H1 (cell line): ENCODE data around the gene TTC6. TPM values are rescaled to one million over a fixed set of nuclear protein-coding genes. Genes with fewer than 3 reads are reported as not detected.

ENCODE experiments used
- CTCF ChIA-PET: fragments of 300-600 bp; sonication (Branson Sonifier 250); formaldehyde crosslinking; loops from one replicate; lab custom pipeline; 2021; ENCODE audit not compliant: partially characterized antibody; lab: Charles Lee
- POLR2A ChIA-PET: fragments of 300-600 bp; sonication (Branson Sonifier 250); formaldehyde crosslinking; loops from one replicate; lab custom pipeline; 2021; ENCODE audit warnings: inconsistent platforms; ENCODE audit not compliant: partially characterized antibody; lab: Charles Lee
- DNase-seq, 2 experiments: peaks; one replicate each; pipeline versions ENCODE4 v3.0.0 to v3.0.0-alpha.2; 2010 to 2022; ENCODE audit warnings: low spot score in 2 of 2, low read depth in 1 of 2, mixed read lengths in 1 of 2
- FAIRE-seq: peaks from 2 replicates; lab custom pipeline; 2011; peaks lifted over from hg19 to GRCh38; lab: Jason Lieb, UNC
- H2AFZ ChIP-seq: 2 replicates; pipeline ENCODE4 v1.8.1; 2012; ENCODE audit warnings: low read length, inconsistent platforms
- H2AK5ac ChIP-seq: 2 replicates; pipeline ENCODE4 v1.6.1; 2013; ENCODE audit warnings: low read depth, low read length
- H2BK120ac ChIP-seq: replicated peaks from 2 replicates; pipeline ENCODE3; 2013; ENCODE audit warnings: low read depth, low read length, inconsistent platforms
- H2BK12ac ChIP-seq: 2 replicates; pipeline ENCODE4 v1.6.1; 2013; ENCODE audit warnings: low read depth, low read length
- H2BK15ac ChIP-seq: 2 replicates; pipeline ENCODE4 v1.6.1; 2013; ENCODE audit warnings: low read length
- H2BK20ac ChIP-seq: 2 replicates; pipeline ENCODE4 v1.6.1; 2013; ENCODE audit warnings: low read length
- H2BK5ac ChIP-seq: 2 replicates; pipeline ENCODE4 v1.6.1; 2013; ENCODE audit warnings: low read depth, low read length
- H3K14ac ChIP-seq: 2 replicates; pipeline ENCODE4 v1.6.1; 2013; ENCODE audit warnings: inconsistent platforms; ENCODE audit not compliant: insufficient read length
- H3K18ac ChIP-seq: 2 replicates; pipeline ENCODE4 v1.6.1; 2013; ENCODE audit warnings: low read length; ENCODE audit errors: extremely low read depth
- H3K23ac ChIP-seq: 2 replicates; pipeline ENCODE4 v1.6.1; 2013; ENCODE audit warnings: inconsistent platforms; ENCODE audit not compliant: insufficient read length
- H3K23me2 ChIP-seq: 2 replicates; pipeline ENCODE4 v1.6.1; 2013; ENCODE audit warnings: low read depth, low read length
- H3K27ac ChIP-seq: 2 replicates; pipeline ENCODE4 v1.6.1; 2011; ENCODE audit warnings: low read depth, low read length, inconsistent platforms
- H3K27me3 ChIP-seq, 4 experiments: replicated peaks in 1 of 4; 1 replicate in 1 of 4; 2 replicates in 3 of 4; pipeline versions ENCODE4 v1.6.1 to v1.8.1; 2011 to 2013; ENCODE audit warnings: low read length in 3 of 4, mild to moderate bottlenecking in 3 of 4, inconsistent platforms in 2 of 4, mixed read lengths in 2 of 4, moderate library complexity in 1 of 4; ENCODE audit not compliant: control insufficient read depth in 3 of 4, insufficient read depth in 3 of 4; ENCODE audit errors: extremely low read depth in 1 of 4
- H3K36me3 ChIP-seq, 4 experiments: 2 replicates each; pipeline versions ENCODE4 v1.6.1 to v1.8.1; 2011 to 2013; ENCODE audit warnings: mild to moderate bottlenecking in 4 of 4, low read length in 3 of 4, moderate library complexity in 2 of 4, control low read depth in 1 of 4, inconsistent platforms in 1 of 4; ENCODE audit not compliant: insufficient read depth in 4 of 4, control insufficient read depth in 2 of 4
- H3K4ac ChIP-seq: replicated peaks from 2 replicates; pipeline ENCODE3; 2013; ENCODE audit warnings: low read length, low read depth, mixed read lengths, inconsistent platforms; ENCODE audit not compliant: insufficient read length
- H3K4me1 ChIP-seq, 4 experiments: replicated peaks in 1 of 4; 1 replicate in 1 of 4; 2 replicates in 3 of 4; pipeline versions ENCODE4 v1.6.1 to v1.8.1; 2011 to 2013; ENCODE audit warnings: low read length in 3 of 4, inconsistent platforms in 2 of 4, mixed read lengths in 1 of 4; ENCODE audit not compliant: insufficient read depth in 4 of 4, control insufficient read depth in 3 of 4
- H3K4me2 ChIP-seq, 2 experiments: 2 replicates each; pipeline versions ENCODE4 v1.6.1 to v1.8.1; 2011 to 2013; ENCODE audit warnings: low read depth in 2 of 2, low read length in 2 of 2, control low read depth in 1 of 2, inconsistent platforms in 1 of 2, mild to moderate bottlenecking in 1 of 2; ENCODE audit not compliant: insufficient read depth in 1 of 2
- H3K4me3 ChIP-seq, 4 experiments: fragments of 200-600, 300-600 bp in 1 of 4; sonication (generic), shearing (Covaris generic), sonication (Bioruptor Twin) in 1 of 4; 2 replicates each; pipeline versions ENCODE4 v1.5.1 to v1.8.1; 2011 to 2016; ENCODE audit warnings: low read length in 4 of 4, low read depth in 3 of 4, control low read depth in 2 of 4, inconsistent platforms in 2 of 4, mild to moderate bottlenecking in 2 of 4, mixed read lengths in 1 of 4, moderate library complexity in 1 of 4; ENCODE audit not compliant: insufficient read depth in 2 of 4; ENCODE audit errors: extremely low read depth in 1 of 4
- H3K56ac ChIP-seq: replicated peaks from 2 replicates; pipeline ENCODE3; 2013; ENCODE audit warnings: low read depth, mild to moderate bottlenecking, mixed read lengths, low read length, inconsistent platforms; ENCODE audit not compliant: insufficient read length
- H3K79me1 ChIP-seq: 2 replicates; pipeline ENCODE4 v1.6.1; 2013; ENCODE audit warnings: low read depth, low read length, control low read depth
- H3K79me2 ChIP-seq, 2 experiments: 2 replicates each; pipeline versions ENCODE4 v1.6.1 to v1.8.1; 2012 to 2013; ENCODE audit warnings: low read length in 2 of 2, mild to moderate bottlenecking in 2 of 2, inconsistent platforms in 1 of 2; ENCODE audit not compliant: insufficient read depth in 2 of 2, control insufficient read depth in 1 of 2
- H3K9ac ChIP-seq, 4 experiments: replicated peaks in 1 of 4; 1 replicate in 1 of 4; 2 replicates in 3 of 4; pipeline versions ENCODE4 v1.6.1 to v1.8.1; 2011 to 2013; ENCODE audit warnings: low read depth in 3 of 4, low read length in 3 of 4, control low read depth in 2 of 4, mild to moderate bottlenecking in 2 of 4, moderate library complexity in 2 of 4, inconsistent platforms in 1 of 4; ENCODE audit errors: extremely low read depth in 1 of 4
- H3K9me3 ChIP-seq, 2 experiments: 2 replicates each; pipeline versions ENCODE4 v1.6.1 to v1.8.1; 2012 to 2013; ENCODE audit warnings: mild to moderate bottlenecking in 2 of 2, moderate library complexity in 2 of 2, control low read depth in 1 of 2, inconsistent platforms in 1 of 2, low read depth in 1 of 2, low read length in 1 of 2, mixed read lengths in 1 of 2; ENCODE audit not compliant: insufficient read depth in 2 of 2
- H4K20me1 ChIP-seq, 2 experiments: replicated peaks in 1 of 2; 2 replicates each; pipeline versions ENCODE3 to v1.8.1; 2011 to 2013; ENCODE audit warnings: inconsistent platforms in 2 of 2, low read length in 2 of 2, mild to moderate bottlenecking in 1 of 2; ENCODE audit not compliant: insufficient read depth in 2 of 2, control insufficient read depth in 1 of 2
- H4K5ac ChIP-seq: 2 replicates; pipeline ENCODE4 v1.6.1; 2013; ENCODE audit warnings: low read length, low read depth, mixed read lengths, inconsistent platforms; ENCODE audit not compliant: insufficient read length
- H4K8ac ChIP-seq: 2 replicates; pipeline ENCODE4 v1.8.0; 2013; ENCODE audit warnings: mild to moderate bottlenecking, moderate library complexity, low read length, inconsistent platforms; ENCODE audit not compliant: insufficient read depth; ENCODE audit errors: extremely low read depth
- H4K91ac ChIP-seq: replicated peaks from 2 replicates; pipeline ENCODE3; 2013; ENCODE audit warnings: low read length, mixed read lengths, inconsistent platforms; ENCODE audit not compliant: insufficient read length
- CHD1 ChIP-seq: IDR thresholded peaks from 2 replicates; pipeline ENCODE4 v1.6.1; 2012; ENCODE audit warnings: low read depth, low read length, improper control_type of control experiment
- E2F6 ChIP-seq: IDR thresholded peaks from 2 replicates; pipeline ENCODE4 v1.6.1; 2012; ENCODE audit warnings: inconsistent platforms
- EGR1 ChIP-seq: IDR thresholded peaks from 2 replicates; pipeline ENCODE4 v1.6.1; 2011; ENCODE audit warnings: low read depth, low read length, borderline replicate concordance
- FOSL1 ChIP-seq: IDR thresholded peaks from 2 replicates; pipeline ENCODE4 v1.6.1; 2011; ENCODE audit warnings: mild to moderate bottlenecking, low read depth, low read length, moderate library complexity; ENCODE audit not compliant: insufficient read depth
- KDM1A ChIP-seq: fragments of 200-600, 300-600 bp; sonication (generic); IDR thresholded peaks from 2 replicates; pipeline ENCODE4 v1.7.1; 2016; ENCODE audit warnings: mild to moderate bottlenecking, low read length, borderline replicate concordance
- KDM4A ChIP-seq: IDR thresholded peaks from one replicate; pipeline ENCODE4 v1.7.1; 2012; ENCODE audit warnings: low read depth, mild to moderate bottlenecking, moderate library complexity, low read length, inconsistent platforms; ENCODE audit not compliant: severe bottlenecking
- MAFK ChIP-seq: IDR thresholded peaks from 2 replicates; pipeline ENCODE4 v1.6.1; 2012; ENCODE audit warnings: low read depth, mild to moderate bottlenecking, improper control_type of control experiment, low read length
- RFX5 ChIP-seq: IDR thresholded peaks from 2 replicates; pipeline ENCODE4 v1.6.1; 2011; ENCODE audit warnings: low read depth, low read length, improper control_type of control experiment, borderline replicate concordance
- RNF2 ChIP-seq: fragments of 200-900, 300-1000 bp; sonication (generic); IDR thresholded peaks from 2 replicates; pipeline ENCODE4 v1.7.1; 2016; ENCODE audit warnings: borderline replicate concordance, low read depth, mild to moderate bottlenecking, antibody characterized with exemption, low read length; ENCODE audit not compliant: poor library complexity, severe bottlenecking; ENCODE audit errors: missing control alignments
- SIN3A ChIP-seq, 2 experiments: IDR thresholded peaks in 1 of 2; conservative IDR thresholded peaks in 1 of 2; 2 replicates each; pipeline ENCODE4 v1.6.1; 2011 to 2012; ENCODE audit warnings: low read length in 2 of 2, improper control_type of control experiment in 1 of 2, low read depth in 1 of 2, mild to moderate bottlenecking in 1 of 2
- WGBS, 2 experiments: shearing (Covaris generic) in 1 of 2; methylation state at CpG; one replicate each; pipeline versions ENCODE4 v1.1.6 to v1.1.7; 2013 to 2015; ENCODE audit warnings: low lambda C conversion rate in 2 of 2, mixed read lengths in 2 of 2, inconsistent platforms in 1 of 2, low coverage in 1 of 2, missing lambda C conversion rate in 1 of 2; ENCODE audit not compliant: insufficient replicate concordance in 2 of 2, insufficient coverage in 1 of 2, insufficient read length in 1 of 2; ENCODE audit errors: extremely low coverage in 1 of 2, missing lambda C conversion rate in 1 of 2; 5-methylcytosine and 5-hydroxymethylcytosine counted together
- polyA plus RNA-seq, 7 experiments: library from polyadenylated mRNA; depleted of rRNA in 3 of 7; stranded (reverse) in 5 of 7; unstranded in 2 of 7; fragments of >200 nt in 5 of 7; fragments of 200-250 nt in 2 of 7; gene quantifications; 1 replicate in 5 of 7; 2 replicates in 1 of 7; 4 replicates in 1 of 7; pipeline versions ENCODE4 v1.2.1 to v1.2.3, GENCODE V29; 2011 to 2013; ENCODE audit warnings: missing spikeins in 2 of 7, mixed read lengths in 2 of 7
- total RNA-seq: library from RNA; stranded (reverse); fragmentation: NEBNext Ultra II Directional; extraction: Animal tissue kit (Norgen Biotek cat#: 25700); gene quantifications from 2 replicates; pipeline ENCODE4 v1.2.1, GENCODE V29; 2021

The TTC6 gene
- total and polyA plus RNA-seq, 2 of the 8 experiments (the other 6 are each of a cell fraction or from before 2014, with no cell fraction given), result 0.02 TPM; not detected in 1

DNA sequence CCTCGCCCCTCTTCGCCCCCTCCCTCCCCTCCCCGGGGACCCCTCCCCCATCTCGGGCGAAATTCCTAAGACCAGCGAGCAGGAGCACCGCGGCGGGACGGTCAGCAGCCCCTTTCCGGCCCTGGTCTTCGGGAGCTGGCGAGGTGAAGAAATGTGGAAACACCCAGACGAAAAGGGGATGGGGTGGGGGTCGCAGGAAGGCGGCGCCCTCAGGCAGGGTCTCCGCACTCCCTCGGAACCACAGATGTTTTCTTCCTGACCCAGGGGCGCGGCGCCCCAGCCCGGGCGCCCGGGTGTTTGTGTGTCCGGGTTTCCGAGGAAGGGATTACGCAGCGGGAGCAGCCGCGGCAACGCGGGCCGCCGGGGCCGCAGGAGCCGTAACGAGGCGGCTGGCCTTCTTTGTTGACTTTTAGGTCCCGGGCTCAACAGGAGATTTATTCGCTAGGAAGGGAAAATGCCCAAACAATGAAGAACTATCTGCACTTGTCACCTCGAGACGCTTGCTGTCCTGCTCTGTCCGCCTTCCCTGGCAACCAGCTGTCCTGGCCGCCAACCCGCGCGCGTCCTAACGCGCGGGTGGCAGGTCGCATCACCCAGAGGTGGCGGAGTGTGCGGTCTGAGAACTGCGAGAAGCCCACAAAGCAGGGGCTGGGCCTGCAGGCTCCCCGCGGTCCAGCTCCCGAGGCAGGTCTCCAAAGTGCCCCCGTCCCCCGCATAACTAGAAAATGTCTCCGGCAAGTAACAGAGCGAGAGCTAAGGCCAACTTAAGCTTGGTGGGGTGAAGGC lies 7.4 kb upstream of the TTC6 start:
- no peak overlapping the region for H2BK5ac ChIP-seq
- H3K4me3 ChIP-seq, result peak overlapping the region; percentile 32 to 63 (median 50); a peak in 7 of 8 replicates
- H3K14ac ChIP-seq, result no peak overlapping the region
- DNase-seq, result peak in 1 of 2 experiments; percentile 82
- H3K27ac ChIP-seq, result no peak overlapping the region
- no peak overlapping the region for H2AFZ ChIP-seq
- H3K4me2 ChIP-seq, result peak overlapping the region; percentile 80 to 81
- H4K91ac ChIP-seq, result no peak overlapping the region
- H3K23me2 ChIP-seq, result peaks cover 10% of the 10 kb centered on the region; the same call in 1 of the 2 replicates
- CTCF ChIA-PET, result interaction anchor here (1.2 to 5.1 kb wide), 10 partner anchors 10 to 356 kb away, joined by 3 to 62 read pairs (median 4); partner anchors contain the start of genes FOXA1 and TTC6
- H2BK12ac ChIP-seq, result no peak overlapping the region
- no peak overlapping the region for H3K4ac ChIP-seq
- H3K79me1 ChIP-seq, result no peaks in the 10 kb centered on the region
- H3K36me3 ChIP-seq, result no peaks in the 10 kb centered on the region; a peak in 1 of 8 replicates
- peaks cover 7 to 38% (median 13%) of the 10 kb centered on the region in 4 experiments for H3K4me1 ChIP-seq
- no peak overlapping the region for H3K18ac ChIP-seq
- POLR2A ChIA-PET, result interaction anchor here (1.0 kb wide), 1 partner anchor 10 kb away, joined by 3 read pairs; no protein-coding TSS in a partner anchor
- peaks cover 66 to 100% (median 86%) of the 10 kb centered on the region in 4 experiments for H3K27me3 ChIP-seq
- H3K23ac ChIP-seq, result no peak overlapping the region
- no peak overlapping the region for H3K56ac ChIP-seq
- no peak overlapping the region for H4K5ac ChIP-seq
- no peak overlapping the region for H2BK15ac ChIP-seq
- no peak overlapping the region for H2BK120ac ChIP-seq
- H3K9me3 ChIP-seq, result no peaks in the 10 kb centered on the region
- 0 out of 7 replicates have a peak overlapping the region, but pooled peaks of 1 of the 4 experiments have one; percentile 12 for H3K9ac ChIP-seq
- 1% methylated on average over 54 of the region's 63 CpGs; no CpG with 5 or more reads in 1 of the 2 experiments for WGBS, 2 experiments
- peaks cover 14 to 19% of the 10 kb centered on the region in 2 experiments for H4K20me1 ChIP-seq
- no peak overlapping the region for H2AK5ac ChIP-seq
- no peak for FAIRE-seq
- no peaks in the 10 kb centered on the region for H3K79me2 ChIP-seq
- no peak overlapping the region for H2BK20ac ChIP-seq
- H4K8ac ChIP-seq, result no peak overlapping the region
- TF ChIP-seq RFX5 (no peak), EGR1 (no peak), KDM4A (peak; percentile 43), CHD1 (no peak), SIN3A (conservative IDR thresholded peaks at IDR 0.05 in 1 of 2, IDR thresholded peaks at IDR 0.05 in 1 of 2; ENCODE audit: low read depth in 1 of 2, low read length in 2 of 2) (no peak), E2F6 (no peak), KDM1A (peak; percentile 45; the same call in 1 of the 2 replicates), FOSL1 (no peak), RNF2 (peak; percentile 66), MAFK (no peak)
